Peyer's patch (tissue), 4 donors: ENCODE results near the gene LRRC57. TPM values are rescaled to one million over a fixed set of nuclear protein-coding genes. Genes with fewer than 3 reads are reported as not detected.

Experiments used
- DNase-seq, 3 donors: peaks; one replicate each; pipeline ENCODE4 v3.0.0-alpha.2; 2017 to 2019
- H3K27ac ChIP-seq, 4 donors: fragments of 200-600 bp; sonication (generic); one replicate each; pipeline ENCODE4 v1.5.1; 2016 to 2019
- H3K27me3 ChIP-seq, 2 donors: fragments of 200-600 bp; sonication (generic); one replicate each; pipeline ENCODE4 v1.5.1; 2019
- H3K36me3 ChIP-seq, 3 donors: fragments of 200-600 bp; sonication (generic); one replicate each; pipeline ENCODE4 v1.5.1; 2016 to 2019
- H3K4me1 ChIP-seq, 4 donors: fragments of 200-600 bp; sonication (generic); one replicate each; pipeline ENCODE4 v1.5.1; 2016 to 2019
- H3K4me3 ChIP-seq, 4 donors: fragments of 200-600 bp; sonication (generic); 1 replicate in 3 of 4; 2 replicates in 1 of 4; pipeline ENCODE4 v1.5.1; 2016 to 2019; ENCODE audit warnings: mild to moderate bottlenecking in 1 of 4
- H3K9me3 ChIP-seq, 4 donors: fragments of 200-600 bp; sonication (generic); one replicate each; pipeline ENCODE4 v1.5.1; 2016 to 2019; ENCODE audit warnings: mild to moderate bottlenecking in 1 of 4
- CTCF ChIP-seq, 6 experiments: fragments of 450-650 bp in 4 of 6; fragments of 200-600 bp in 2 of 6; sonication (generic) in 1 of 6; IDR thresholded peaks; one replicate each; pipeline ENCODE4 v1.5.1; 2017 to 2019; ENCODE audit warnings: antibody characterized with exemption in 6 of 6, mild to moderate bottlenecking in 3 of 6, moderate library complexity in 1 of 6
- POLR2A ChIP-seq, 2 donors: fragments of 450-650 bp; IDR thresholded peaks; one replicate each; pipeline ENCODE4 v1.5.1; 2017; ENCODE audit warnings: antibody characterized with exemption in 2 of 2, mild to moderate bottlenecking in 2 of 2, moderate library complexity in 2 of 2
- total RNA-seq, 4 donors: library from RNA; depleted of rRNA; stranded (reverse); fragments of >200 nt; gene quantifications; one replicate each; pipeline ENCODE4 v1.1.0, GENCODE V29; 2016

Gene LRRC57
- total RNA-seq, 4 donors from 2014 or later: 22.4 to 38.1 (median 33.1) TPM

GRCh38 chr15:42502477-42502876 is 46.1 kb downstream of the LRRC57 start:
- Histone ChIP-seq H3K36me3 (no peaks in the 10 kb centered on the region), H3K27ac (no peak overlapping the region), H3K4me3 (no peak overlapping the region), H3K27me3 (no peaks in the 10 kb centered on the region), H3K9me3 (no peaks in the 10 kb centered on the region), H3K4me1 (peaks cover 0 to 41% (median 8%) of the 10 kb centered on the region in 4 donors)
- TF ChIP-seq CTCF (IDR thresholded peaks at IDR 0.05) (no peak), POLR2A (IDR thresholded peaks at IDR 0.05) (no peak)
- no peak for DNase-seq

GRCh38 chr15:42499858-42500609 is 48.6 kb downstream of the LRRC57 start:
- Histone ChIP-seq H3K27ac (peak overlapping the region; percentile 26 to 72 (median 53)), H3K4me1 (peaks cover 0 to 50% (median 8%) of the 10 kb centered on the region in 4 donors), H3K27me3 (no peaks in the 10 kb centered on the region), H3K9me3 (no peaks in the 10 kb centered on the region), H3K4me3 (no peak overlapping the region), H3K36me3 (no peaks in the 10 kb centered on the region)
- TF ChIP-seq CTCF (IDR thresholded peaks at IDR 0.05): no peak
- DNase-seq: no peak

GRCh38 chr15:42498212-42499068 is 50.2 kb downstream of the LRRC57 start:
- H3K27ac ChIP-seq: peak overlapping the region; percentile 26 to 72 (median 50)
- no peaks in the 10 kb centered on the region for H3K36me3 ChIP-seq
- no peak for DNase-seq
- no peaks in the 10 kb centered on the region for H3K9me3 ChIP-seq
- H3K27me3 ChIP-seq: no peaks in the 10 kb centered on the region
- no peak overlapping the region for H3K4me3 ChIP-seq
- TF ChIP-seq POLR2A (IDR thresholded peaks at IDR 0.05) (no peak), CTCF (IDR thresholded peaks at IDR 0.05) (no peak)
- H3K4me1 ChIP-seq: peaks cover 0 to 51% (median 5%) of the 10 kb centered on the region in 4 donors

- DNase-seq: peak; percentile 92 to 96 (median 96)
- no peaks in the 10 kb centered on the region for H3K36me3 ChIP-seq
- no peaks in the 10 kb centered on the region for H3K27me3 ChIP-seq
- H3K9me3 ChIP-seq: no peaks in the 10 kb centered on the region
- peaks cover 0 to 58% (median 6%) of the 10 kb centered on the region in 4 donors for H3K4me1 ChIP-seq
- H3K27ac ChIP-seq: peak within 1 kb of the TSS; percentile 81 to 94 (median 84)
- H3K4me3 ChIP-seq: peak within 1 kb of the TSS; percentile 62 to 89 (median 68)
- TF ChIP-seq POLR2A (IDR thresholded peaks at IDR 0.05) (peak; percentile 95 to 96), CTCF (IDR thresholded peaks at IDR 0.05) (no peak)
Observed at GRCh38 chr15:42495361-42496212, 53.0 kb downstream of the LRRC57 start, which contains the start of gene SNAP23. Gene SNAP23, plus strand, starts transcription at chr15:42495634. Its CDS starts 16,213 bp downstream, at chr15:42511847.

- Histone ChIP-seq H3K4me3 (peak overlapping the region; percentile 62 to 89 (median 68)), H3K27me3 (no peaks in the 10 kb centered on the region), H3K9me3 (no peaks in the 10 kb centered on the region), H3K36me3 (no peaks in the 10 kb centered on the region), H3K27ac (peak overlapping the region; percentile 81 to 94 (median 84)), H3K4me1 (peaks cover 0 to 59% (median 6%) of the 10 kb centered on the region in 4 donors)
- peak in 2 of 3 donors; percentile 34 to 72 for DNase-seq
- no peak for TF ChIP-seq POLR2A (IDR thresholded peaks at IDR 0.05)
- TF ChIP-seq CTCF (IDR thresholded peaks at IDR 0.05): peak in 1 of 6 experiments; percentile 9
Observed at GRCh38 chr15:42494998-42495360, 53.6 kb downstream of the LRRC57 start.
